Breast epithelium (tissue), 3 donors: ENCODE results near the gene HCFC1.

ENCODE experiments used
- POLR2A ChIP-seq: fragments of 450-650 bp; IDR thresholded peaks from one replicate; pipeline ENCODE4 v1.6.1; 2016; ENCODE audit warnings: antibody characterized with exemption, mild to moderate bottlenecking, moderate library complexity
- POLR2AphosphoS5 ChIP-seq, 3 donors: sonication (generic); formaldehyde crosslinking; IDR thresholded peaks; one replicate each; pipeline ENCODE4 v1.6.1; 2017; ENCODE audit warnings: antibody characterized with exemption in 3 of 3
- TF ChIP-seq, protein P1 (sequence below), 3 donors: fragments of 450-650 bp; IDR thresholded peaks; one replicate each; pipeline ENCODE4 v1.5.1; 2016 to 2017; ENCODE audit warnings: antibody characterized with exemption in 3 of 3, mild to moderate bottlenecking in 3 of 3, moderate library complexity in 3 of 3

DNA sequence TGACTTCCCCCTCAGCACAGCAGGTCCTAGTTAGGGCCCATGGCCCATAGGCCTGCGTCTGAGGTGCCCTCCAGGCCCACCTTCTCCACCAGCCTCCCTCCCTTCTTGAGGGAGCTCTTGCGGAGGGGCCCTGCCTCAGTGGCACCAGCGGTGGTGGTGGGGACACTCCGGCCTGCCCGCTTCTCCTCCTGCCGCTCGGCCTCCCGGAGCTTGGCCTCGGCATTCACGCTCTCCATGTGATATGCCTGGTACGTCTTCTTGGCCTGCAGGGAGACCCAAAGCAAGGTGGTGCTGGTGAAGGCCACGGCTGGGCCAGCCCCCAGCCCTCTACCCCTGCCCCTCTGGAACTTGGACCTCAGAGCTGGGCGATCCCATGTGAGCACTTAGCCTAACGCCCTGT is 51.1 kb downstream of the HCFC1 start:
- TF ChIP-seq, protein P1, sequence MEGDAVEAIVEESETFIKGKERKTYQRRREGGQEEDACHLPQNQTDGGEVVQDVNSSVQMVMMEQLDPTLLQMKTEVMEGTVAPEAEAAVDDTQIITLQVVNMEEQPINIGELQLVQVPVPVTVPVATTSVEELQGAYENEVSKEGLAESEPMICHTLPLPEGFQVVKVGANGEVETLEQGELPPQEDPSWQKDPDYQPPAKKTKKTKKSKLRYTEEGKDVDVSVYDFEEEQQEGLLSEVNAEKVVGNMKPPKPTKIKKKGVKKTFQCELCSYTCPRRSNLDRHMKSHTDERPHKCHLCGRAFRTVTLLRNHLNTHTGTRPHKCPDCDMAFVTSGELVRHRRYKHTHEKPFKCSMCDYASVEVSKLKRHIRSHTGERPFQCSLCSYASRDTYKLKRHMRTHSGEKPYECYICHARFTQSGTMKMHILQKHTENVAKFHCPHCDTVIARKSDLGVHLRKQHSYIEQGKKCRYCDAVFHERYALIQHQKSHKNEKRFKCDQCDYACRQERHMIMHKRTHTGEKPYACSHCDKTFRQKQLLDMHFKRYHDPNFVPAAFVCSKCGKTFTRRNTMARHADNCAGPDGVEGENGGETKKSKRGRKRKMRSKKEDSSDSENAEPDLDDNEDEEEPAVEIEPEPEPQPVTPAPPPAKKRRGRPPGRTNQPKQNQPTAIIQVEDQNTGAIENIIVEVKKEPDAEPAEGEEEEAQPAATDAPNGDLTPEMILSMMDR (IDR thresholded peaks at IDR 0.05), result no peak
- TF ChIP-seq POLR2A, result no peak
- TF ChIP-seq POLR2AphosphoS5 (IDR thresholded peaks at IDR 0.05), result no peak
